ENCODE data around the gene OR51V1.
"Not testable (repeated sequence)": the region's sequence is repeated elsewhere in the genome, so short reads cannot be mapped to it uniquely, and the experiment has no call there.

Gene OR51V1

DNA sequence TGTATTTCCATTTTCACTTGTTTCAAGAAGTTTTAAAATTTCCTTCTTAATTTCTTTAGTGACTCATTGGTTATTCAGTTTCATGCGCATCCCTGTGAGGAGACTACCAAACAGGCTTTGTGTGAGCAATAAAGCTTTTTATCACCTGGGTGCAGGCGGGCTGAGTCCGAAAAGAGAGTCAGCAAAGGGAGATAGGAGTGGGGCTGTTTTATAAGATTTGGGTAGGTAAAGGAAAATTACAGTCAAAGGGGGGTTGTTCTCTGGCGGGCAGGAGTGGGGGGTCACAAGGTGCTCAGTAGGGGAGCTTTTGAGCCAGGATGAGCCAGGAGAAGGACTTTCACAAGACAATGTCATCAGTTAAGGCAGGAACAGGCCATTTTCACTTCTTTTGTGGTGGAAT is 40.3 kb downstream of the OR51V1 start:
- not testable (repeated sequence) for DNase-seq

DNA sequence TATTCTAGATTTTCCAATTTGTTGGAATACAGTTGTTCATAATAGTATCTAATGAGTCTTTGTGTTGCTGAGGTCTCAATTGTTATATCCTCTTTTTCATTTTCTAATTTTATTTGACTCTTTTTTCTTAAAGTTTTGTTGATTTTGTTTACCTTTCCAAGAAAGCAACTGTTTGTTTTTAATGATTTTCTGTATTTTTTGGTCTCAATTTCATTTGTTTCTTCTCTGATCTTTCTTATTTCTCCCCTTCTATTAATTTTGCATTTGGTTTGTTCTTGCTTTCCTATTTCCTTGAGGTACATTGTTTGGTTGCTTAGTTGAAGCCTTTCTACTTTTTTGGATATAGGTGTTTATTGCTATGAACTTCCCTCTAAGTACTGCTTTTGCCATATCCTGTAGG is 40.7 kb downstream of the OR51V1 start:
- no peak for DNase-seq

DNA sequence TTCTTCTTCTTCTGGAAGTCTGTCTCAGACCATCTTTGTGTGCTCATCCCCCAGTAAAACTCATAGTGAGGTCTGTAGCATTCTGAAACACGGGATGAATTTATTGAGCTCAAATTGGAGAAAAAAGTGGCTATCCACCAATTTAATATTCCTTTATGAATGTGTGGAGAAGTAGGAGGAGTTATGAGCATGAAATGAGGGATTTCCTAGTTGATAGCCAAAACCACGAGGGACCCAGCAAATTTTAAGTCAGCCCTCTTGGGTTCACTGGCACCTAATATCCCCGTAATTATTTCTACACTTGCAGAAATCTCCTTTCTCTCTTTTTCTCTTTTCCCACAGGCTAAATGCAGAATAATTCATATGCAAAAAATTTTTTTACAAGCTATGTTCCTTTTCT is 45.8 kb downstream of the OR51V1 start, which contains the start of gene OR52A1:
TSS of gene OR52A1 (minus strand) at position 101 of the 400 bp plus-strand sequence. CDS start 2,388 bp downstream, outside the sequence.
- DNase-seq = no peak

DNA sequence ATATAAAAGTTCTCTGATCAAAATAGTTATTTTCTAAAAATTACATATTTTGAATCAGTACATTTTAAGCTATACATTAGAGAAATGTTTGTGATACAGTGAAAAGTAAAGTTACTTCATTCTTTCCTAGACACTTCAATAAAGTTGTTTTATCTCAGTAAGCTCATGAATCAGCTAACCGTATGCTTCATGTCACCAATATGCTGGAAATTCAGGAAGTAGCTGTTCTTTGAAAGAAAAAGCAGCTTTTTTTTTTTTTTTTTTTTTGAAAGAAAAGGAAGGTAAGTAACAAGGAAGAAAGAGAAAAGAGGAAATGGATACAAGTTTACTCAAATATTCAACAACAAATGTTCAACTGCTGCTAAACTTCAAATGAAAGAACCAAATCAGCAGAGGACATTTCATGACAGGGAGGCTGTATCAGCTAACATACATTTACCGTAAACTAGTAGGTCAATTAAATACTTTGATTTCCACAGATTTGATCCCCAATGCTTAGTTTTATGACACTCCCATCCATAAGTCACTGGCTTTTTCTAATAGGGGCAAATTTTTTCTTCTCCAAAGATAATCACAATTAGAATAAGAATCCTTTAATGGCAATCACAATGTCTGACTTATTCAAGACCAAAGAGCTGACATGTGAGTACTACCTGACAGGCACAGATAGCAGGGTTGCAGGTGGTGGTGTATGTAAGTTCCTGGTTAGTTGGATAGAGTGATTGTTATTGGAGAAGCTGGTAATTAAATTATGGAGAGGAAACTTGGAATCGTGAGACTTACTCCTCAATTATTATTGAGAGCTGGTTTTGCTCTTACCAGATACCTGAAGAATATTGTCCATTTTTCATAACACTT is 46.7 kb downstream of the OR51V1 start:
- no peak for DNase-seq

DNA sequence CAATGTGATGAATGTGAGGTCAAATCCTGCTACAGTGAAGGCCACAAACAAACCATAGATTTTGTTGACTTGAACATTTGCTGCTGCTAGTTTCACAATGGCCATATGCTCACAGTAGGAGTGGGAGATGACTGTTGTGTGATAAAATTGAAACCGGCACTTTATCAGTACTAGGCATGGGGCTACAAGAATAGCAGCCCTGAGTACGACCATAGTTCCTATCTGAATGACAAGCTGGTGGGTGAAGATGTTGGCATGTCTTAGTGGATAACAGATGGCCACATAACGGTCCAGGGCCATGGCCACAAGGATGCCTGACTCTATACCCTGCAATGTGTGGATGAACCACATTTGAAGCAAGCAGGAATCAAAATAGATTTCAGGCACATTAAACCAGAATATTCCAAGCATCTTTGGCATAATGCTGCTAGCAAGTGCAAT is 48.7 kb downstream of the OR51V1 start:
- DNase-seq = no peak
